HG03442 (cell line): ENCODE data around the gene SPOCD1.
"Not testable (repeated sequence)": the region's sequence is repeated elsewhere in the genome, so short reads cannot be mapped to it uniquely, and the experiment has no call there.

Experiments used
- ATAC-seq: cut with Tn5 transposase; IDR thresholded peaks from one replicate; pipeline ENCODE4 v1.9.1; 2021; ENCODE audit warnings: mild to moderate bottlenecking, moderate library complexity; ENCODE audit not compliant: unreplicated experiment

The SPOCD1 gene

GRCh38 chr1:31830065-31830464 is 14.2 kb upstream of the SPOCD1 start:
- ATAC-seq, result no peak

- no peak for ATAC-seq
Measured at GRCh38 chr1:31828926-31829690, 13.3 kb upstream of the SPOCD1 start.

- ATAC-seq, result no peak
Measured at GRCh38 chr1:31828341-31828740, 12.5 kb upstream of the SPOCD1 start.

DNA sequence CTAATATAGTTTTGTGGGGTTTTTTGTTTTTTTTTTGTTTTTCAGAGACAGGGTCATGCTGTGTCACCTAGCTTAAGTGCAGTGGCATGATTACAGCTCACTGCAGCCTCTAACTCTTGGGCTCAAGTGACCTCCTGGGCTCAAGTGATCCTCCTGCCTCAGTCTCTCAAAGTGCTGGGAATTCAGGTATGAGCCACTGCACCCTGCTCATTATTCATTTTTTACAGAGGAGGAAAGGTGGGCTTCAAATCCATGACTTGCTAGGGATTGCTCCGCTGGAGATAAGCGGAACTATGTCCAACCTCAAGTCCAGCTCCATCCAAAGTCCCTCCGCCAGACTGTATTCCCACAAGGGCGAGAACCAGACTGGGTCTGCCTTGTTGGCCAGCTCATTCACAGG is 8.0 kb upstream of the SPOCD1 start:
- ATAC-seq, result no peak

GRCh38 chr1:31822766-31823165 is 6.9 kb upstream of the SPOCD1 start:
- ATAC-seq, result no peak

DNA sequence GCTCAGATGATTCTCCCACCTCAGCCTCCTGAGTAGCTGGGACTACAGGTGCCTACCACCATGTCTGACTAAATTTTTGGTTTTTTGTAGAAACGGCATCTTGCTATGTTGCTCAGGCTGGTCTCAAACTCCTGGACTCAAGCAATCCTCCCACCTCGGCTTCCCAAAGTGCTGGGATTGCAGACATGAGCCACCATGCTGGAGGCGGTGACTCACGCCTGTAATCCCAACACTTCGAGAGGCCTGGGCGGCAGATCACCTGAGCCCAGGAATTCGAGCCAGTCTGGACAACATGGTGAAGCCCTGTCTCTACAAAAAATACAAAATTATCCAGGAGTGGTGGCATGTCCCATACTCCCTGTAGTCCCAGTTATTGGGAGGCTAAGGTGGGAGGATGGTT is 4.4 kb upstream of the SPOCD1 start:
- ATAC-seq, result not testable (repeated sequence)

DNA sequence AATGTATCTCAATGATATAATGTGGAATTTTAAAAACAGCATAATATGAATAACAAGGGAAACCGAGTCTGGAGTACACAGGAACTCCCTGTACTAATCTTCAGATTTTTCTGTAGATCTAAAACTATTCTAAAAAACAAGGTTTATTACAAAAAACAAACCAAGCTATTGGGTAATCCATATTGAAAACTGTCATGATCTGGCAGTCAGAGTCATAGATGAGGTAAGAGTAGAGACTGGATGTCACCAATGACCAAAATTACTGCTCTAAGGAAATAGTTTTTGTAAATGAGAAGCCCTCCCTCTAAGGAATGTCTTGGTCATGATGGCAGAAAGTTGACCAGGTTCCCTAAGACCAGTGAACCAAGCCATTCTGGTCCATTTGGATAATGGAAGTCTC is 2.4 kb upstream of the SPOCD1 start:
- no peak for ATAC-seq

DNA sequence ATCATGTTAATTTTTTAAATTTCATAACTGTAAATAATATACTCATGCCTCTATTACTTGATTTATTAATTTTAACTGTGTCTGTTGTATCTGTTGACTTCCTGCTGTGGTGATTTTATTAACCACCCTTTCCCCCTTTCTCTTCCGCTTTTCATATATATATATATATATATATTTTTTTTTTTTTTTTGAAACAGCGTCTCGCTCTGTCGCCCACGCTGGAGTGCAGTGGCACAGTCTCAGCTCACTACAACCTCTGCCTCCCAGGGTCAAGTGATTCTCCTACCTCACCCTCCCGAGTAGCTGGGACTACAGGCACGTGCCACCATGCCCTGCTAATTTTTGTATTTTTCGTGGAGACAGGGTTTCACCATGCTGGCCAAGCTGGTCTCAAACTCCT is 1.1 kb upstream of the SPOCD1 start:
- not testable (repeated sequence) for ATAC-seq

- not testable (repeated sequence) for ATAC-seq
Measured at GRCh38 chr1:31816501-31816900, 679 bp upstream of the SPOCD1 start.

DNA sequence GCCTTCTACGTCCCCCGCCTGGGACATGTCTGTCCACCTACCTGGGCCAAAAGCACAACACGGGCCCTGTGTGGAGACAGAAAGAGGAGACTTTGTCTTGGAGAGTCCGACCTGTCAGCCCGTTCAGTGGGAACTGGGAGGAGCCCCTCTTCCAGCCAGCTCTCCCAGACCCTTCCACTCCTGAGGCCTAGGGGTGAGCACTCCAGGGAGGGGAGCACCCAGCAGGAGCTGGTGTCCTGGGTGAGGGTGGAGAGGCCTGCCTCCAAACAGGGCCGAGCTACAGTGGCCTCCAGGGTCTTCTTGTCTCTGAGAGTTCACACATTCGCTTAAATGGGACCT is 546 bp downstream of the SPOCD1 start:
- no peak for ATAC-seq

- no peak for ATAC-seq
Measured at GRCh38 chr1:31814631-31815306, 1.1 kb downstream of the SPOCD1 start.

DNA sequence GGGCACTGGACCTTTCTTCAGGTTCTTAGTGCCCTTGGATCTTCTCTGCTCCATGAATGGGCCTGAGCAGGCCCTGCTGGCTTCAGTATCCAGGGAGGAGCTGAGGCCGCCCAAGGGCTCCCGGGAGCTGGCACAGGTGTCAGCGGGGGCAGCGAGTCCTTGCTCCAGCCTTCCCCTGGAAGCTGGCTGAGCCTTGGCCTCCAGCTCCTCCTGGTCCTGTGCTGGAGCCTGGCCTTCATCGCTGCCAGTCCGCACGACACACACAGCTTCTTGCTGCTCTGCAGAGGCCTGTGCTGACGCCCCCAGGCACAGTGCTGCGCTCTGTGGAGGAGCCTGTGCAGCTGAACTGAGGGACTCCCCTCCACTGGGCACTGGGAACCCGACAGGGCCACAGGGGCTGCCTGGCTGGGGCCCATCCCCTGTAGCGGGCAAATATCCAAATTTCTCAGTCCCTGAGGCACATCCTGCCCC is 1.7 kb downstream of the SPOCD1 start:
- ATAC-seq, result no peak

GRCh38 chr1:31812158-31812829 is 3.5 kb downstream of the SPOCD1 start:
- ATAC-seq, result no peak

DNA sequence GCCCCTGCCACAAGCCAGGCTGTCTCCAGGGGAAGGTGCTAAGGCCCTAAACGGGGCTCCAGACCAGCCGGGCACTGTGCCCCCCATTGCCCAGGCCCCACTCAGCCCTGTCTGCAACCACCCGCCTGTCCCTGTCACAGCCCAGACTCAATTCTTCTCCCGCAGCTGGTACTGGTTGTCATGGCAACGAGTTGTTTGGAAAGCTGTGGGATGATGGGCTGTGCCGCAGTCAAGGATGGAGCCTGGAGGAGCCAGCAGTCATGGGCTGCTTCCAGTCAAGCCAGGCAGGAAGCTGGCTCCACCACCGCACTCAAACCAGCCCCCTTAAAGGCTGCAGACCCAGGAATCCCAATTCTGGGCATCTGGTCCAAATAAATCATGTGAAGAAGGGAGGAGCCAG is 4.2 kb downstream of the SPOCD1 start:
- no peak for ATAC-seq

- ATAC-seq, result no peak
Measured at GRCh38 chr1:31809698-31810097, 6.1 kb downstream of the SPOCD1 start.

DNA sequence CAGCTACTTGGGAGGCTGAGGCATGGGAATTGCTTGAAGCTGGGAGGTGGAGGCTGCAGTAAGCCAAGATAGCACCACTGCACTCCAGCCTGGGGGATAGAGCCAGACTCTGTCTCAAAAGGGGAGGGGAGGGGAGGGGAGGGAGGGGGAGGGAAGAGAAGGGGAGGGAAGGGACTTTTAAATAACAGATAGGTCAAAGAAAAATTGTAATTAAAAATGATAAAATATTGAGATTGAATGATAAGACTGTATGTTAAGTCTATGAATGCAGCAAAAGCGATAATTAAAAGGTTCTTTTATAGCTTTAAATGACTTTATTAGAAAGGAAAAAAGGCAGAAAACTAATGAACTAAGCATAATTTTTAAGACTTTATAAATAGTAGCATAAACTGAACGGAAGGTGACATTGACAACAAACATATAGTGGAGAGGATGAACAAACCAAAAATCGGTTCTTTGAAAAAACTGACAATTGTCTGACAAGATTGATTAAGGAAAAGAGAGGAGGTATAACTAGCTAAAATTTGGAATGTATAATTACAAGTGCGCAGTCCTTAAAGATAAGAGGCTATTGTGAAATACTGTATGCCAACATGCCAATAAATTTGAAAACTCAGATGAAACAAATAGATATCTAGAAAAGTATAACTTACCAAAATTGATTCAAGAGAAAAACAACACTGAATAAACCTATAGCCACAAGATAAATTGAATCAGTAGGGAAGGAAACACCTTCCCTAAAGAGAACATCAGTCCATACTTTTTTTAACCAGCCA is 8.4 kb downstream of the SPOCD1 start:
- no peak for ATAC-seq

- ATAC-seq, result no peak
Measured at GRCh38 chr1:31805318-31805717, 10.5 kb downstream of the SPOCD1 start.

DNA sequence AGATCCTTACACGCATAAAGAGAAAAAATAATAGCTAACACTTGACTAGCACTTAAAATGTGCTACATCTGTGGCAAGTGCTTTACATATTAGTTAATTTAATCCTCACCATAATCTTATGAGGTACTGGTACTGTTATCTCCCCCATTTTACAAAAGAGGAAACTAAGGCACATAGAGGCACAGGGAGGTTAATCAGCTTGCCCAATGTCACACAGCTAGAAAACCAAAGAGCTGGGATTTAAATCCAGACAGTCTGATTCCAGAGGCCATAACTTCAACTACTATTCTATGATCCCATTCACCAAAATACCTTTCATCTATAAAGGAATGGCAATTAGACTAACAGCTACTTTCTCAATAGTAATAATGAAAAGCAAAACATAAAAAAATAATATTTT is 11.7 kb downstream of the SPOCD1 start:
- ATAC-seq, result no peak

GRCh38 chr1:31803610-31804009 is 12.2 kb downstream of the SPOCD1 start:
- no peak for ATAC-seq

DNA sequence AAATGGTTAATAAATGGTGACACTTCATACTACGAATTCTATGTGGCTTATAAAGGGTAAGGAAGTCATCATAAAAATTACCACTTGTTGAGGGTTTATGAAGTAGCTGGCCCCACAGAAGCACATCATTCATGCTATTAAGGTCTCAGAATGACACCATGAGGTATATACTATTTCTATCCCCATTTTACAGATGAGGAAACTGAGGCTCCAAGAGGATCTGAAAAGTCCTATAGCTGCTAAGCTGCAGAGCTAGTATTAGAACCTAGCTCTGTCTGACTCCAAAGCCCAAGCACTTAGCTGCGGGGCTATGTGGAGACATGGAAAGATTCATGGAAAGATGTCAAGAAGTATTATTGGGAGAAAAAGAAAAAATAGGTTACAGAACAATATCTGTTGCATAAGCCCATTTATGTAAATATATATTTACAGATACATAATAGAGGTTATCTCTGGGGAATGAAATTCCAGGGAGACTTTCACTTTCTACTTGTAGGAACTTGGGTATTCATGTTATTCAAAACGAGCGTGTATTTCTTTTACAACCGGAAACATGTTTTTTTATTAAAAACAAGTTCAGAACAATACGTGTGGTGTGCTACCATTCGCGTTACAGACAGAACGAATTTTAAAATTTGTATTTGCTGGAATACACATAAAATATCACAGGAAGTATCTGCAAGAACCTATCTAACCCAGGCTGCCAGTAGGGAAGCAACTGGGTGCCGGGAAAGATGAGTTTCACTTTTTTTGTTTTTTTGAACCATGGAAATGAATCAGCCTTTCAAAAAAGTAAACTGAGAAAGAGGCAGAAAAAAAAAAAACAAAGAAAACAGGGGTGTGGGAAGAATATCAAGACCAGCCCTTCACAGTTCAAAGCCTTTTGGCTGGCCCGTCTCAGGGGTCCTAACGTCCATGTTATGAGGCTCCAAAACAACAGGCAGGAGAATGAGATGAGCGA is 13.4 kb downstream of the SPOCD1 start:
- no peak for ATAC-seq
